HCT116 (cell line): Measurements from ENCODE around the gene CTIF.

ENCODE experiments used
- CEBPB ChIP-seq: IDR thresholded peaks from 2 replicates; pipeline ENCODE4 v1.6.1; 2012; ENCODE audit warnings: low read depth
- EZH2 ChIP-seq: fragments of 200-600 bp; sonication (generic); IDR thresholded peaks from 2 replicates; pipeline ENCODE4 v1.6.1; 2017; ENCODE audit warnings: antibody characterized with exemption, mixed run types
- POLR2A ChIP-seq: IDR thresholded peaks from 2 replicates; pipeline ENCODE4 v1.7.0; 2011; ENCODE audit warnings: borderline replicate concordance; ENCODE audit not compliant: insufficient read depth, insufficient read length; ENCODE audit errors: extremely low read depth
- ZNF274 ChIP-seq: fragments of 200-500 bp; sonication (Bioruptor generic); IDR thresholded peaks from 2 replicates; pipeline ENCODE4 v1.6.1; 2014; ENCODE audit warnings: mild to moderate bottlenecking, low read depth, low read length, inconsistent platforms
- TF ChIP-seq, protein P1 (sequence below), 3 experiments: fragments of 200-600 bp in 1 of 3; sonication (generic) in 1 of 3; IDR thresholded peaks in 2 of 3; conservative IDR thresholded peaks in 1 of 3; 2 replicates each; pipeline ENCODE4 v1.5.1; 2012 to 2017; ENCODE audit warnings: low read depth in 2 of 3, low read length in 2 of 3, antibody characterized with exemption in 1 of 3, borderline replicate concordance in 1 of 3, control low read depth in 1 of 3, mild to moderate bottlenecking in 1 of 3, mixed read lengths in 1 of 3, mixed run types in 1 of 3, moderate library complexity in 1 of 3; ENCODE audit not compliant: insufficient read depth in 1 of 3

DNA sequence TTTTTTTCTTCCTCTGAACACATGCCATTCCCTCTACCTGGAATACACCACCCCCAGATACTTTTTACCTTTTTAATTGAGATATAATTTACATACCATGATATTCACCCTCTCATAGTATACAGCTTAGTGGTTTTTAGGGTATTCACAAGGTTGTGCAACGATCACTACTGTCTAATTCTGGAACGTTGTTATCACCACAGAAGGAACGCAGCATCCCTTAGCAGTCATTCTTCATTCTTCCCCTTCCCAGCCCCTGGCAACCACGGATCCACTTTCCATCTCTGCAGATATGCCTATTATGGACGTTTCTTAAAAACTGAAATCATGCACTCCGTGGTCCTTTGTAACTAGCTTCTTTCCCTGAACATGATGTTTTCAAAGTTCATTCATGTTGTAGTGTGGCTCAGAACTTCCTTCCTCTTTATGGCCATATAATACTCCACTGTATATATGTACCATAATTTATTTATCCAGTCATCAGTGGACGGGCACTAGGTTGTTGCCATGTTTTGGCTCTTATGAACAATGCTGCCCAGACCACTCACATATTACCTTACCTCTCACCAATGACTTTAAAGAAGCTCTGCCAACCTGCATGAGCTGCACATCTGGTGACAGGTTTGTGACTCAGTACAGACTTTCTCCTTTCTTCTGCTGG lies 168.9 kb downstream of the CTIF start:
- TF ChIP-seq, protein P1, sequence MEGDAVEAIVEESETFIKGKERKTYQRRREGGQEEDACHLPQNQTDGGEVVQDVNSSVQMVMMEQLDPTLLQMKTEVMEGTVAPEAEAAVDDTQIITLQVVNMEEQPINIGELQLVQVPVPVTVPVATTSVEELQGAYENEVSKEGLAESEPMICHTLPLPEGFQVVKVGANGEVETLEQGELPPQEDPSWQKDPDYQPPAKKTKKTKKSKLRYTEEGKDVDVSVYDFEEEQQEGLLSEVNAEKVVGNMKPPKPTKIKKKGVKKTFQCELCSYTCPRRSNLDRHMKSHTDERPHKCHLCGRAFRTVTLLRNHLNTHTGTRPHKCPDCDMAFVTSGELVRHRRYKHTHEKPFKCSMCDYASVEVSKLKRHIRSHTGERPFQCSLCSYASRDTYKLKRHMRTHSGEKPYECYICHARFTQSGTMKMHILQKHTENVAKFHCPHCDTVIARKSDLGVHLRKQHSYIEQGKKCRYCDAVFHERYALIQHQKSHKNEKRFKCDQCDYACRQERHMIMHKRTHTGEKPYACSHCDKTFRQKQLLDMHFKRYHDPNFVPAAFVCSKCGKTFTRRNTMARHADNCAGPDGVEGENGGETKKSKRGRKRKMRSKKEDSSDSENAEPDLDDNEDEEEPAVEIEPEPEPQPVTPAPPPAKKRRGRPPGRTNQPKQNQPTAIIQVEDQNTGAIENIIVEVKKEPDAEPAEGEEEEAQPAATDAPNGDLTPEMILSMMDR (IDR thresholded peaks at IDR 0.05 in 2 of 3, conservative IDR thresholded peaks at IDR 0.05 in 1 of 3; ENCODE audit: borderline replicate concordance in 1 of 3, insufficient read depth in 1 of 3, low read depth in 2 of 3, low read length in 2 of 3), result no peak
- no peak for TF ChIP-seq CEBPB
- no peak for TF ChIP-seq ZNF274
- no peak for TF ChIP-seq POLR2A
- TF ChIP-seq EZH2, result no peak
